Breast epithelium (tissue), 3 donors: ENCODE measurements around the gene FOLR2.

ENCODE experiments used
- POLR2AphosphoS5 ChIP-seq, 3 donors: sonication (generic); formaldehyde crosslinking; IDR thresholded peaks; one replicate each; pipeline ENCODE4 v1.6.1; 2017; ENCODE audit warnings: antibody characterized with exemption in 3 of 3
- TF ChIP-seq, protein P1 (sequence below), 3 donors: fragments of 450-650 bp; IDR thresholded peaks; one replicate each; pipeline ENCODE4 v1.5.1; 2016 to 2017; ENCODE audit warnings: antibody characterized with exemption in 3 of 3, mild to moderate bottlenecking in 3 of 3, moderate library complexity in 3 of 3

DNA sequence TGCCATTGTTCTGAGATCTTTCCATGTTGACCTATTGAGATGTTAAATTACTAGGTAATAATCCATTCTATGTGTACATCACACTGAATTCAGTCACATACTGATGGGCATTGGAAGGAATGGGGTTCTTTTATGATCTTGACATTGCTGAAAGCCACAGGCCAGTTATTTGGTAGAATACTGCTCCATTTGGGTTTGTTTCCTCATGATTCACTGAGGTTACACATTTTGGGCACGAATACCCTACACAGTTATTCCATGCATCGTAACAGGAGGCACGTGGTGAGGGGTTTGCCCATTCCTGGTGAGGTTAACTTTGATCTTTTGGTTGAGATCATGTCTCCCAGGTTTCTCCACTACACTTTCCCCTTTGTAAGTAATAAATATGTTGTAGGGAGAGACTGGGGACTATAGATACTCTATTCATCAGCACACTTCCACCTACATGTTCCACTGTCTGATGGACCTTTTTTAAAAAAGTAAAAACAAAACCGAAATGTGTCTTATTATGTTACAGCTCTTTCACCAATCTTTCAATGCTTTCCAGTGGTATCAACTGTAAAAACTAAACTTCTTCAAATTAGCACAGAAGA is 36.7 kb upstream of the FOLR2 start:
- TF ChIP-seq, protein P1, sequence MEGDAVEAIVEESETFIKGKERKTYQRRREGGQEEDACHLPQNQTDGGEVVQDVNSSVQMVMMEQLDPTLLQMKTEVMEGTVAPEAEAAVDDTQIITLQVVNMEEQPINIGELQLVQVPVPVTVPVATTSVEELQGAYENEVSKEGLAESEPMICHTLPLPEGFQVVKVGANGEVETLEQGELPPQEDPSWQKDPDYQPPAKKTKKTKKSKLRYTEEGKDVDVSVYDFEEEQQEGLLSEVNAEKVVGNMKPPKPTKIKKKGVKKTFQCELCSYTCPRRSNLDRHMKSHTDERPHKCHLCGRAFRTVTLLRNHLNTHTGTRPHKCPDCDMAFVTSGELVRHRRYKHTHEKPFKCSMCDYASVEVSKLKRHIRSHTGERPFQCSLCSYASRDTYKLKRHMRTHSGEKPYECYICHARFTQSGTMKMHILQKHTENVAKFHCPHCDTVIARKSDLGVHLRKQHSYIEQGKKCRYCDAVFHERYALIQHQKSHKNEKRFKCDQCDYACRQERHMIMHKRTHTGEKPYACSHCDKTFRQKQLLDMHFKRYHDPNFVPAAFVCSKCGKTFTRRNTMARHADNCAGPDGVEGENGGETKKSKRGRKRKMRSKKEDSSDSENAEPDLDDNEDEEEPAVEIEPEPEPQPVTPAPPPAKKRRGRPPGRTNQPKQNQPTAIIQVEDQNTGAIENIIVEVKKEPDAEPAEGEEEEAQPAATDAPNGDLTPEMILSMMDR (IDR thresholded peaks at IDR 0.05) = no peak
- TF ChIP-seq POLR2AphosphoS5 (IDR thresholded peaks at IDR 0.05) = no peak
